AG09309 (cell line): ENCODE measurements around the gene VOPP1.

Experiments used
- DNase-seq: peaks from one replicate; pipeline ENCODE4 v3.0.0-alpha.2; 2010; ENCODE audit warnings: low read depth
- H3K4me3 ChIP-seq: 2 replicates; pipeline ENCODE4 v1.5.1; 2011; ENCODE audit warnings: mild to moderate bottlenecking, low read depth, low read length, moderate library complexity; ENCODE audit not compliant: control insufficient read depth
- TF ChIP-seq, protein P1 (sequence below): IDR thresholded peaks from 2 replicates; pipeline ENCODE4 v1.5.1; 2011; ENCODE audit warnings: mild to moderate bottlenecking, low read depth, low read length, inconsistent platforms; ENCODE audit not compliant: insufficient read depth, control insufficient read depth; ENCODE audit errors: missing control alignments

VOPP1 gene

DNA sequence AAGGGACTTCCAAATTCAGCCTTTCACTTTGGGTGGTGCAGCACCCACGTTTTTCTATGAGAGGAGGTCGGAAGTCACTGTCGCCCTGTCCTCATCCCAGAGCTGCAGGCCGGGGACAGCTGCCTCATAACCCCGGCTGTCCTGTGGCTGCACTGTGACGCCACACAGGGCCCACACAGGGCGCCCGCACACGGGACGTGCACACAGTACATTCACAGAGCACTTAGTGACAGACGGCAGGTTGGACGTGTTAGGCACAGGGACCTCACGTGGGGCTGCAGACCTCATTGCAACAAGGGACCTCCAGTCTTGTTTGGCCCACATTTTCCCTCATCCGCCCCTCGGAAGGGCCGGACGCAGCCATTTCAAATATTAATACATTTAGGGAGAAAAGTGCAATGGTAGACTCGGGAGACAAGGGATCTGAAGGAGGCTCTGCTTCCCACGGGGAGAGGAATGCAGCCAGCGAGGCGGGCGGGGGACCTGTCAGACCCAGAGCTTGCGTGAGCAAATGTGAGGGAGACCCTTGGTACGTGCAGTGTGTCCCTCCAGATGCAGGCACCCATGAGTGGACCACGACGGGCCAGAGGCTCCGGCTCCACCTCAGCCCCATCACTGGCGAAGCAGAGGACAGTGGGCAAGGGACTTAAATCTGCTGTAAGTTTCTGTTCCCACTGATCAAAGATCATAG is 86.7 kb downstream of the VOPP1 start:
- DNase-seq: no peak
- TF ChIP-seq, protein P1, sequence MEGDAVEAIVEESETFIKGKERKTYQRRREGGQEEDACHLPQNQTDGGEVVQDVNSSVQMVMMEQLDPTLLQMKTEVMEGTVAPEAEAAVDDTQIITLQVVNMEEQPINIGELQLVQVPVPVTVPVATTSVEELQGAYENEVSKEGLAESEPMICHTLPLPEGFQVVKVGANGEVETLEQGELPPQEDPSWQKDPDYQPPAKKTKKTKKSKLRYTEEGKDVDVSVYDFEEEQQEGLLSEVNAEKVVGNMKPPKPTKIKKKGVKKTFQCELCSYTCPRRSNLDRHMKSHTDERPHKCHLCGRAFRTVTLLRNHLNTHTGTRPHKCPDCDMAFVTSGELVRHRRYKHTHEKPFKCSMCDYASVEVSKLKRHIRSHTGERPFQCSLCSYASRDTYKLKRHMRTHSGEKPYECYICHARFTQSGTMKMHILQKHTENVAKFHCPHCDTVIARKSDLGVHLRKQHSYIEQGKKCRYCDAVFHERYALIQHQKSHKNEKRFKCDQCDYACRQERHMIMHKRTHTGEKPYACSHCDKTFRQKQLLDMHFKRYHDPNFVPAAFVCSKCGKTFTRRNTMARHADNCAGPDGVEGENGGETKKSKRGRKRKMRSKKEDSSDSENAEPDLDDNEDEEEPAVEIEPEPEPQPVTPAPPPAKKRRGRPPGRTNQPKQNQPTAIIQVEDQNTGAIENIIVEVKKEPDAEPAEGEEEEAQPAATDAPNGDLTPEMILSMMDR: no peak
- no peak overlapping the region for H3K4me3 ChIP-seq

DNA sequence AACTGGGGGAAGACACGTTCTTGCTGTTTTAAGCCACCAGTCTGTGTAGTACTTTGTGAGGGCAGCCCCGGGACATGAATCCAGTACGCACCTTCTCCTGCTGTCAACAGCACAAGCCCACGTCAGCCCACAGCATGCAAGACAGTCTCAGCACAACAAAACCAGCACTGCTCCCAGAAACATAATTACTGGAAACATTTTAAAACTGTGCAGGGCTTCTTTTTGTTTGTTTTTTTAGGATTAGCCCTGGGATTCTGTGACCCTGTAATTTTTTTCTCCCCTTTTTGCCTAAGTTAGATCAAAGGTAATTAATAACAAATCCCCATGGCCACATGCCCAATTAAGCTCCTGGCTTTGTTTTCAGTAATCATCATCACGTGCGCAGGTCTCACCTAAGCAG is 87.5 kb downstream of the VOPP1 start:
- TF ChIP-seq, protein P1: no peak
- no peak overlapping the region for H3K4me3 ChIP-seq
- no peak for DNase-seq

DNA sequence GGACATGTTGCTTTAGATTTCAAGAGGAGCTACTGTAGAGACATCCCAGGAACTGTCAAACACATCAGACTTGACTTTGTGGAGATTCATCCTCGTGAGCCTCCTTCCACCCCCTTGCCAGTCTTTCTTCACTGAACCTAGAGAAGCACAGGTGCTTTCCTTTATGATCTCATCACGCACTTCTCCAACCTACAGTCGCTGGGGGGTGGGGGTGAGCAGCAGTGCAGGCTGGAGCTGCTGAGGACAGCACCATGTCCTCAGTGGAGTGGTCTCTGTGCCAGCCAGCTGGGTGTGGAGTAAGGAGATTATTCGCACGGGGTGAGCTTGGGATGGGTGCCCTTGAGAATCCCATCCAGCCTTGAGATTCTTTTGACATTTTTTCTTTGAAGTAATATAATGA is 88.1 kb downstream of the VOPP1 start:
- TF ChIP-seq, protein P1: no peak
- no peak for DNase-seq
- no peak overlapping the region for H3K4me3 ChIP-seq

- no peak overlapping the region for H3K4me3 ChIP-seq
- TF ChIP-seq, protein P1: no peak
- no peak for DNase-seq
Observed at GRCh38 chr7:55483046-55483445, 89.3 kb downstream of the VOPP1 start.

DNA sequence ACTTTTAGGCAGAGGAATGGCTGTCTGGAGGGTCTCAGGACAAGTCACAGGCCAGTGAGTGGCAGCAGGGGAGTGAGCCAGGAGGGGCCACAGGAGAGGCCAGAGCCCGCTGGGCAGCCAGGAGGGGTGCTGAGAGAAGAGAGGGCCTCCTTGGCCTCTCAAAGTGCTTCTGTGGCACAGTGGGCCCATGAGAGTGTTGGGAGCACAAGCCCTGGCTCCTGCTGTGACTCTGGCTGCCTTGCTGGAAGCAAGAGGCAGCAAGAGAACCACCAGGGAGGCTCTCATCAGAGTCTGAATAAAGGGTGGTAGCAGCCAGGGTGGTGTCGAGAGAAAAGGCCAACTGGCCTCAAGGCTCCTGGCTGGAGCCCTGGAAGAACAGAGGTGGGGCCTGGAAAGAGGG is 91.1 kb downstream of the VOPP1 start:
- no peak for DNase-seq
- H3K4me3 ChIP-seq: no peak overlapping the region
- TF ChIP-seq, protein P1: no peak

GRCh38 chr7:55478700-55479099 is 93.6 kb downstream of the VOPP1 start:
- no peak overlapping the region for H3K4me3 ChIP-seq
- DNase-seq: no peak
- TF ChIP-seq, protein P1: no peak
